ENCODE data around the gene SRP9. TPM values are rescaled to one million over a fixed set of nuclear protein-coding genes. Genes with fewer than 3 reads are reported as not detected.

SRP9 gene
- total and polyA plus RNA-seq, 10 donors = 145 to 269 (median 169) TPM

DNA sequence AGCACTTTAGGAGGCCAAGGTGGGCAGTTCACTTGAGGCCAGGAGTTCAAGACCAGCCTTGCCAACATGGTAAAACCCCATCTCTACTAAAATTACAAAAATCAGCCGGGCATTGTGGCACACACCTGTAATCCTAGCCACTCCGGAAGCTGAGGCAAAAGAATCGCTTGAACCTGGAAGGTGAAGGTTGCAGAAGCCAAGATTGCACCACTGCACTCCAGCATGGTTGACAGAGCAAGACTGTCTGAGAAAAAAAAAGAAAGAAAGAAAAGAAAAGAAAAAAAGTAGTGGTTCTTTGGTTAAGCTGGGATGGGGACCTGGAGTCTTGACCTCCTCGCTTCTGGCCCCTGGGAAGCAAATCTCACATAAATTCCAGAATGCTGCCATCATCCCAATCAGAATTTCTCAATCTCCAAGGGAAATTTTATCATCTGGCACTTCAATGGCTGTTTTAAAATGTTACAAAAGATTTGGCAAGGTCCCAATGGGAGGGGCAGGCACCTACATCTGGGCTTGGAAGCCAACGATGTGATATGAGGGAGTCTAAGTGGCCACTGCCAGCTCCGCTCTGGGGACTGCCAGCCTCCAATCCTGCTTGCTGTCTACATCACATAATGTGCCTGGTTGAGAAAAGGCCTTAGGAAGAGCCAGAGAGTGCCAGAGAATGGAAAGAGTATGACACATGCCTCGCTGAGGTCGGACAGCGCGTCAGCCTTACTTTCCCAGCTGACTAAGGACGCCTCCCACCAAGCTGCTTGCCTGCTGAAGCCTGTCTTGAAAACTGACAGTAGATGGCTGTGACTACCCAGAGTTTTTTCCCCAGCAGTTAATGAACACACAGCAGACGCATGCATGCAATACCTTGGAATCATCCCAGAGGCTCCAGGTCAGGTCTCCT, 42.1 kb upstream of the SRP9 start:
- 70 to 86% (median 80%) methylated on average over 12 of the region's 12 CpGs for WGBS, 5 donors
- peak overlapping the region in 5 of 8 donors; percentile 45 to 60 (median 50) for H3K27ac ChIP-seq
- no peaks in the 10 kb centered on the region for H3K9me3 ChIP-seq
- no peaks in the 10 kb centered on the region for H3K36me3 ChIP-seq
- no peaks in the 10 kb centered on the region for H3K27me3 ChIP-seq (replicated peaks in 1 of 7)
- TF ChIP-seq CTCF (IDR thresholded peaks at IDR 0.05 in 8 of 11, conservative IDR thresholded peaks at IDR 0.05 in 3 of 11) (no peak), POLR2AphosphoS5 (IDR thresholded peaks at IDR 0.05) (peak in 2 of 3 donors; percentile 47 to 69)
- no peak for DNase-seq
- H3K4me1 ChIP-seq = peaks cover 0 to 27% (median 14%) of the 10 kb centered on the region in 6 donors
- no peak overlapping the region for H3K4me3 ChIP-seq
- intact Hi-C loops (cut with DNase I; ENCODE audit: low total_unique reads) = no loop called here

- intact Hi-C loops (cut with DNase I; ENCODE audit: low total_unique reads) = no loop called here
- no peak overlapping the region for H3K4me3 ChIP-seq
- WGBS, 5 donors = 75 to 87% (median 82%) methylated on average over 10 of the region's 10 CpGs
Observed at GRCh38 chr1:225736437-225737098, 41.1 kb upstream of the SRP9 start.

GRCh38 chr1:225737161-225737560, 40.5 kb upstream of the SRP9 start:
- WGBS, 5 donors = 65 to 81% (median 77%) methylated on average over 3 of the region's 3 CpGs
- Histone ChIP-seq H3K9me3 (no peaks in the 10 kb centered on the region), H3K27ac (peak overlapping the region in 4 of 8 donors; percentile 11 to 60 (median 51)), H3K27me3 (replicated peaks in 1 of 7) (no peaks in the 10 kb centered on the region), H3K36me3 (no peaks in the 10 kb centered on the region), H3K4me1 (peaks cover 0 to 27% (median 14%) of the 10 kb centered on the region in 6 donors), H3K4me3 (no peak overlapping the region)
- no peak for TF ChIP-seq POLR2A (IDR thresholded peaks at IDR 0.05)
- no peak for TF ChIP-seq POLR2AphosphoS5 (IDR thresholded peaks at IDR 0.05)
- TF ChIP-seq CTCF (IDR thresholded peaks at IDR 0.05 in 8 of 11, conservative IDR thresholded peaks at IDR 0.05 in 3 of 11) = no peak
- intact Hi-C loops (cut with DNase I; ENCODE audit: low total_unique reads) = no loop called here
- DNase-seq = no peak

More at GRCh38 chr1:225736437-225737098, 41.1 kb upstream of the SRP9 start:
- no peak for TF ChIP-seq CTCF (IDR thresholded peaks at IDR 0.05 in 8 of 11, conservative IDR thresholded peaks at IDR 0.05 in 3 of 11)
- no peak for TF ChIP-seq POLR2AphosphoS5 (IDR thresholded peaks at IDR 0.05)
- TF ChIP-seq POLR2A (IDR thresholded peaks at IDR 0.05) = no peak
- H3K27me3 ChIP-seq (replicated peaks in 1 of 7) = no peaks in the 10 kb centered on the region
- H3K27ac ChIP-seq = peak overlapping the region in 5 of 8 donors; percentile 11 to 60 (median 50)
- no peaks in the 10 kb centered on the region for H3K36me3 ChIP-seq
- H3K4me1 ChIP-seq = peaks cover 0 to 27% (median 14%) of the 10 kb centered on the region in 6 donors
- DNase-seq = no peak
- no peaks in the 10 kb centered on the region for H3K9me3 ChIP-seq

GRCh38 chr1:225737866-225738265, 39.8 kb upstream of the SRP9 start:
- H3K4me3 ChIP-seq = no peak overlapping the region
- no peak for DNase-seq
- intact Hi-C loops (cut with DNase I; ENCODE audit: low total_unique reads) = no loop called here
- 74 to 92% (median 79%) methylated on average over 3 of the region's 3 CpGs for WGBS, 5 donors
- H3K4me1 ChIP-seq = peaks cover 0 to 27% (median 14%) of the 10 kb centered on the region in 6 donors
- TF ChIP-seq POLR2A (IDR thresholded peaks at IDR 0.05) (no peak), CTCF (IDR thresholded peaks at IDR 0.05 in 8 of 11, conservative IDR thresholded peaks at IDR 0.05 in 3 of 11) (no peak), POLR2AphosphoS5 (IDR thresholded peaks at IDR 0.05) (no peak)
- no peaks in the 10 kb centered on the region for H3K9me3 ChIP-seq
- no peaks in the 10 kb centered on the region for H3K36me3 ChIP-seq
- H3K27me3 ChIP-seq (replicated peaks in 1 of 7) = no peaks in the 10 kb centered on the region
- peak overlapping the region in 1 of 8 donors; percentile 38 for H3K27ac ChIP-seq

Data from spleen (tissue), 11 donors.